ENCODE results near the gene COL18A1. TPM values are rescaled to one million over a fixed set of nuclear protein-coding genes. Genes with fewer than 3 reads are reported as not detected.

COL18A1 gene
- total and polyA plus RNA-seq, 2 of the 8 experiments (the other 6 are each of a cell fraction or from before 2014, with no cell fraction given), result 145 to 201 TPM

- no peak for TF ChIP-seq USF2 (IDR thresholded peaks at IDR 0.05; ENCODE audit: low read length)
Observed at GRCh38 chr21:45358261-45358670, 46.7 kb upstream of the COL18A1 start (continued).

All from H1 (cell line).